Body of pancreas (tissue), 4 donors: ENCODE data around the gene SASH3.

Experiments
- CTCF ChIP-seq, 7 experiments: fragments of 450-650 bp in 4 of 7; fragments of 200-600 bp in 3 of 7; sonication (generic) in 3 of 7; IDR thresholded peaks; one replicate each; pipeline ENCODE4 v1.5.1; 2016 to 2019; ENCODE audit warnings: antibody characterized with exemption in 7 of 7
- POLR2A ChIP-seq, 3 donors: fragments of 450-650 bp; IDR thresholded peaks; one replicate each; pipeline ENCODE4 v1.6.1; 2016; ENCODE audit warnings: antibody characterized with exemption in 3 of 3, mild to moderate bottlenecking in 2 of 3

DNA sequence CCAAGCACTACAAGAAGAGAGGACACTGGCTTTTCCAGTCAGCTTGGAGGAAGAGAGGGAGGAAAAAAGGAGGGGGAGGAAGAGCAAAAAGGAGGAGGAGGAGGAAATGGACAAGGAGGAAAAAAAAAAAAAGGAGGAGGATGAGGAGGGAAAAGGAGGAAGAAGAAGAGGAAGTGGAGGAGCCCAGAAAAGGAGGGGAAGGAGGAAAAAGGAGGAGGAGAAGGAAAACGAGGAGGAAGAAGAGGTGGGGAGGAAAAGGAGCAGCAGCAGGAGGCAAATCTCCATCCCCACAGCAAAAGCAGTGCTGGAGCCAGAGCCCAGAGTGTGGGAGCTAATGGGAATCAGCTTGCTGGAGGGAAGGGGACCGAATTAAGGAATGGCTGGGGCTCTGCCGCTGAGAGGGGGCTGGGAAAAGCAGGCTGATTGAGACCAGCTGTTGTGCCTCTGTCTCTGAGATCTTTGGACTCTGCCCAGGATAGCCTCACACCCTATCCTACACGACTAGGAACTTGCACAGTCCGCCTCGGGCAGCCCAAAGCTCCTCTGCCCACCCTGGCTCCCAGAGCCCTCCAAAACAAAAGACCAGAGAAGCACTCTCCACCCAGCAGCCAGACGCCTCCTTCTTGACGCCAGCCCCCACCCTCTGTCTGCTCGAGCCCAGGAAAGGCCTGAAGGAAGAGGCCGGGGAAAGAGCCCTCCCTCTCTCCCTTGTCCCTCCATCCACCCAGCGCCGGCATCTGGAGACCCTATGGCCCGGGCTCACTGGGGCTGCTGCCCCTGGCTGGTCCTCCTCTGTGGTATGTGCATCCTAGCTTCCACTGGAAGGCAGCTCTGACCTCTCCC, 41.1 kb upstream of the SASH3 start, which contains the start of gene XPNPEP2:
- no peak for TF ChIP-seq CTCF (IDR thresholded peaks at IDR 0.05)
- TF ChIP-seq POLR2A (IDR thresholded peaks at IDR 0.05) = no peak
